MM.1S (cell line): ENCODE data around the gene HSD17B10.

ENCODE experiments used
- DNase-seq: peaks from one replicate; pipeline ENCODE4 v3.0.0-alpha.2; 2015
- H2AFZ ChIP-seq: fragments of 300-600 bp; sonication (generic); 2 replicates; pipeline ENCODE4 v1.6.0; 2016; ENCODE audit warnings: antibody characterized with exemption, low read length
- H3F3A ChIP-seq: fragments of 300-600 bp; sonication (generic); 2 replicates; pipeline ENCODE4 v1.6.1; 2016; ENCODE audit warnings: mild to moderate bottlenecking, antibody characterized with exemption, low read length, moderate library complexity, mixed read lengths; ENCODE audit not compliant: insufficient read depth
- H3K27ac ChIP-seq: fragments of 300-600 bp; sonication (generic); 2 replicates; pipeline ENCODE4 v1.5.1; 2016; ENCODE audit warnings: mild to moderate bottlenecking, low read length
- H3K27me3 ChIP-seq: fragments of 300-600 bp; sonication (generic); replicated peaks from 2 replicates; pipeline ENCODE4 v1.6.0; 2016; ENCODE audit warnings: low read length; ENCODE audit not compliant: insufficient read depth
- H3K36me3 ChIP-seq: fragments of 300-600 bp; sonication (generic); replicated peaks from 2 replicates; pipeline ENCODE4 v1.6.1; 2016; ENCODE audit warnings: mild to moderate bottlenecking, low read length, mixed read lengths; ENCODE audit not compliant: insufficient read depth
- H3K4me1 ChIP-seq: fragments of 300-600 bp; sonication (generic); 2 replicates; pipeline ENCODE4 v1.6.1; 2016; ENCODE audit warnings: low read length, mixed read lengths
- H3K4me2 ChIP-seq: fragments of 300-600 bp; sonication (generic); 2 replicates; pipeline ENCODE4 v1.6.0; 2016; ENCODE audit warnings: low read depth, low read length
- H3K4me3 ChIP-seq: fragments of 300-600 bp; sonication (generic); 2 replicates; pipeline ENCODE4 v1.5.1; 2016; ENCODE audit warnings: low read length, mixed read lengths
- H3K79me2 ChIP-seq: fragments of 300-600 bp; sonication (generic); 2 replicates; pipeline ENCODE4 v1.6.1; 2016; ENCODE audit warnings: mixed run types, low read length, mixed read lengths
- H3K9ac ChIP-seq: fragments of 300-600 bp; sonication (generic); 2 replicates; pipeline ENCODE4 v1.6.1; 2016; ENCODE audit warnings: low read length, mixed read lengths
- H3K9me2 ChIP-seq: fragments of 300-600 bp; sonication (generic); replicated peaks from 2 replicates; pipeline ENCODE4 v1.6.1; 2016; ENCODE audit warnings: mild to moderate bottlenecking, low read length, mixed read lengths; ENCODE audit not compliant: insufficient read depth
- H3K9me3 ChIP-seq: fragments of 300-600 bp; sonication (generic); replicated peaks from 2 replicates; pipeline ENCODE4 v1.6.1; 2016; ENCODE audit warnings: mild to moderate bottlenecking, low read length, mixed read lengths; ENCODE audit not compliant: insufficient read depth
- H4K20me1 ChIP-seq: fragments of 300-600 bp; sonication (generic); 2 replicates; pipeline ENCODE4 v1.6.1; 2016; ENCODE audit warnings: mild to moderate bottlenecking, low read length, moderate library complexity, mixed read lengths; ENCODE audit not compliant: insufficient read depth
- CTCF ChIP-seq: fragments of 300-600 bp; sonication (generic); IDR thresholded peaks from 2 replicates; pipeline ENCODE4 v1.5.1; 2016; ENCODE audit warnings: antibody characterized with exemption, low read length, mixed read lengths
- EZH2 ChIP-seq: fragments of 300-600 bp; sonication (generic); optimal IDR thresholded peaks from 2 replicates; pipeline ENCODE3; 2017; ENCODE audit warnings: low read depth, mild to moderate bottlenecking, antibody characterized with exemption, low read length, mixed read lengths
- EZH2phosphoT487 ChIP-seq: fragments of 300-600 bp; sonication (generic); IDR thresholded peaks from 2 replicates; pipeline ENCODE4 v1.6.1; 2018; ENCODE audit warnings: antibody characterized with exemption, low read length

The HSD17B10 gene

GRCh38 chrX:53433651-53434639 lies at the start of gene HSD17B10:
Gene HSD17B10 (minus strand): TSS chrX:53434370. CDS start chrX:53434345, 25 bp downstream.
- DNase-seq: peak; percentile 90
- no peaks in the 10 kb centered on the region for H3K36me3 ChIP-seq
- H2AFZ ChIP-seq: peak within 1 kb of the TSS; percentile 85
- peak within 1 kb of the TSS; percentile 26; the same call in 1 of the 2 replicates for H3K27ac ChIP-seq
- H3K27me3 ChIP-seq: no peaks in the 10 kb centered on the region
- H3K9ac ChIP-seq: peak within 1 kb of the TSS; percentile 80
- no peaks in the 10 kb centered on the region for H4K20me1 ChIP-seq
- H3K4me1 ChIP-seq: no peaks in the 10 kb centered on the region
- H3K9me3 ChIP-seq: no peaks in the 10 kb centered on the region
- no peaks in the 10 kb centered on the region for H3K9me2 ChIP-seq
- no peaks in the 10 kb centered on the region for H3F3A ChIP-seq
- peaks cover 11% of the 10 kb centered on the region for H3K79me2 ChIP-seq
- peak within 1 kb of the TSS; percentile 82 for H3K4me2 ChIP-seq
- H3K4me3 ChIP-seq: peak within 1 kb of the TSS; percentile 84
- TF ChIP-seq EZH2phosphoT487: no peak
- no peak for TF ChIP-seq EZH2
- no peak for TF ChIP-seq CTCF

GRCh38 chrX:53483416-53483815 lies 49.2 kb upstream of the HSD17B10 start:
- DNase-seq: no peak
- no peaks in the 10 kb centered on the region for H3K9me3 ChIP-seq
- H3F3A ChIP-seq: no peaks in the 10 kb centered on the region
- H2AFZ ChIP-seq: no peak overlapping the region
- H3K4me2 ChIP-seq: no peak overlapping the region
- H4K20me1 ChIP-seq: no peaks in the 10 kb centered on the region
- no peaks in the 10 kb centered on the region for H3K9me2 ChIP-seq
- TF ChIP-seq EZH2: no peak
- TF ChIP-seq CTCF: no peak
- no peak for TF ChIP-seq EZH2phosphoT487
- no peaks in the 10 kb centered on the region for H3K79me2 ChIP-seq
- H3K9ac ChIP-seq: no peak overlapping the region
- 0 out of 2 replicates have a peak, but pooled peaks cover 3% of the 10 kb centered on the region for H3K4me1 ChIP-seq
- no peaks in the 10 kb centered on the region for H3K27me3 ChIP-seq
- H3K4me3 ChIP-seq: no peak overlapping the region
- no peaks in the 10 kb centered on the region for H3K36me3 ChIP-seq
- H3K27ac ChIP-seq: no peak overlapping the region

- Histone ChIP-seq H3K4me1 (0 out of 2 replicates have a peak, but pooled peaks cover 3% of the 10 kb centered on the region), H3K27me3 (no peaks in the 10 kb centered on the region), H3K79me2 (no peaks in the 10 kb centered on the region), H3K27ac (no peak overlapping the region), H3F3A (no peaks in the 10 kb centered on the region), H3K4me3 (no peak overlapping the region), H2AFZ (peak overlapping the region; percentile 24; the same call in 1 of the 2 replicates), H3K9me3 (no peaks in the 10 kb centered on the region), H3K36me3 (no peaks in the 10 kb centered on the region), H3K4me2 (0 out of 2 replicates have a peak overlapping the region, but pooled peaks have one; percentile 21), H3K9me2 (no peaks in the 10 kb centered on the region), H4K20me1 (no peaks in the 10 kb centered on the region), H3K9ac (no peak overlapping the region)
- peak; percentile 61 for DNase-seq
- TF ChIP-seq EZH2: no peak
- no peak for TF ChIP-seq EZH2phosphoT487
- peak; percentile 68 for TF ChIP-seq CTCF
These were observed 47.8 kb upstream of the HSD17B10 start for GRCh38 chrX:53481816-53482465.
